ENCODE results near the gene ELOVL6.

GRCh38 chr4:110068248-110068647 is 130.2 kb downstream of the ELOVL6 start:
- TF ChIP-seq CTCF (IDR thresholded peaks at IDR 0.05) (no peak), POLR2A (IDR thresholded peaks at IDR 0.05) (no peak), EP300 (IDR thresholded peaks at IDR 0.05) (no peak), POLR2AphosphoS5 (IDR thresholded peaks at IDR 0.05) (no peak)
